22Rv1 (cell line): ENCODE measurements around the gene C1QTNF3.

Experiments
- CTCF ChIP-seq: fragments of 450-650 bp; IDR thresholded peaks from 2 replicates; pipeline ENCODE4 v1.5.1; 2017; ENCODE audit warnings: mild to moderate bottlenecking
- ZFX ChIP-seq: fragments of 450-650 bp; IDR thresholded peaks from 2 replicates; pipeline ENCODE4 v1.6.1; 2017; ENCODE audit warnings: antibody characterized with exemption, borderline replicate concordance

GRCh38 chr5:34064656-34065055 lies 21.6 kb upstream of the C1QTNF3 start:
- TF ChIP-seq CTCF (no peak), ZFX (no peak)
